Neural cell (in vitro differentiated cells): ENCODE data around the gene CACNA1A.

Experiments
- RAD21 ChIP-seq: fragments of 450-650 bp; conservative IDR thresholded peaks from 2 replicates; pipeline ENCODE4 v1.6.1; 2014; ENCODE audit warnings: antibody characterized with exemption, mild to moderate bottlenecking, moderate library complexity
- TF ChIP-seq, protein P1 (sequence below): fragments of 450-650 bp; IDR thresholded peaks from 2 replicates; pipeline ENCODE4 v1.5.1; 2014; ENCODE audit warnings: antibody characterized with exemption, mild to moderate bottlenecking, moderate library complexity; ENCODE audit not compliant: poor library complexity, severe bottlenecking
- TF ChIP-seq, protein P2 (sequence below): IDR thresholded peaks from 2 replicates; pipeline ENCODE4 v1.6.1; 2012; ENCODE audit warnings: borderline replicate concordance

DNA sequence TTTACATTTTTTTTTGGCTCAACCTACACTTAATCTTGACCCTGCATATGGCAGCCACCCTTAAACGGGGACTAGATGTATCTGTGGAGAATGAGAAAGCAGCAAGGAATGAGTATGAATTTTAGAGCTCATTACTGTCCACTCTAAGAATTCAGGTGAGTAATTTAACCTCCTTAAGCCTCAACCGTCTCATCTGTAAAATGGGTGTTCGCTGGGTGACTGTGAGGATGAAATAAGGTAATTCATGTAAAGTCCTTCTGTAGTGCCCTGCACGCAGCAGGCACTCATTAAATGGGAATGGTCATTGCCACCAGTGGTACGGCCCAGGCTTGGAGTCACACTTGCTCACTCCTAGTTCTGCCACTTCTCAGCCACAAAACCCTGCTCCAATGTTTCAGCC is 135.3 kb downstream of the CACNA1A start:
- TF ChIP-seq, protein P1, sequence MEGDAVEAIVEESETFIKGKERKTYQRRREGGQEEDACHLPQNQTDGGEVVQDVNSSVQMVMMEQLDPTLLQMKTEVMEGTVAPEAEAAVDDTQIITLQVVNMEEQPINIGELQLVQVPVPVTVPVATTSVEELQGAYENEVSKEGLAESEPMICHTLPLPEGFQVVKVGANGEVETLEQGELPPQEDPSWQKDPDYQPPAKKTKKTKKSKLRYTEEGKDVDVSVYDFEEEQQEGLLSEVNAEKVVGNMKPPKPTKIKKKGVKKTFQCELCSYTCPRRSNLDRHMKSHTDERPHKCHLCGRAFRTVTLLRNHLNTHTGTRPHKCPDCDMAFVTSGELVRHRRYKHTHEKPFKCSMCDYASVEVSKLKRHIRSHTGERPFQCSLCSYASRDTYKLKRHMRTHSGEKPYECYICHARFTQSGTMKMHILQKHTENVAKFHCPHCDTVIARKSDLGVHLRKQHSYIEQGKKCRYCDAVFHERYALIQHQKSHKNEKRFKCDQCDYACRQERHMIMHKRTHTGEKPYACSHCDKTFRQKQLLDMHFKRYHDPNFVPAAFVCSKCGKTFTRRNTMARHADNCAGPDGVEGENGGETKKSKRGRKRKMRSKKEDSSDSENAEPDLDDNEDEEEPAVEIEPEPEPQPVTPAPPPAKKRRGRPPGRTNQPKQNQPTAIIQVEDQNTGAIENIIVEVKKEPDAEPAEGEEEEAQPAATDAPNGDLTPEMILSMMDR = no peak
- TF ChIP-seq, protein P2, sequence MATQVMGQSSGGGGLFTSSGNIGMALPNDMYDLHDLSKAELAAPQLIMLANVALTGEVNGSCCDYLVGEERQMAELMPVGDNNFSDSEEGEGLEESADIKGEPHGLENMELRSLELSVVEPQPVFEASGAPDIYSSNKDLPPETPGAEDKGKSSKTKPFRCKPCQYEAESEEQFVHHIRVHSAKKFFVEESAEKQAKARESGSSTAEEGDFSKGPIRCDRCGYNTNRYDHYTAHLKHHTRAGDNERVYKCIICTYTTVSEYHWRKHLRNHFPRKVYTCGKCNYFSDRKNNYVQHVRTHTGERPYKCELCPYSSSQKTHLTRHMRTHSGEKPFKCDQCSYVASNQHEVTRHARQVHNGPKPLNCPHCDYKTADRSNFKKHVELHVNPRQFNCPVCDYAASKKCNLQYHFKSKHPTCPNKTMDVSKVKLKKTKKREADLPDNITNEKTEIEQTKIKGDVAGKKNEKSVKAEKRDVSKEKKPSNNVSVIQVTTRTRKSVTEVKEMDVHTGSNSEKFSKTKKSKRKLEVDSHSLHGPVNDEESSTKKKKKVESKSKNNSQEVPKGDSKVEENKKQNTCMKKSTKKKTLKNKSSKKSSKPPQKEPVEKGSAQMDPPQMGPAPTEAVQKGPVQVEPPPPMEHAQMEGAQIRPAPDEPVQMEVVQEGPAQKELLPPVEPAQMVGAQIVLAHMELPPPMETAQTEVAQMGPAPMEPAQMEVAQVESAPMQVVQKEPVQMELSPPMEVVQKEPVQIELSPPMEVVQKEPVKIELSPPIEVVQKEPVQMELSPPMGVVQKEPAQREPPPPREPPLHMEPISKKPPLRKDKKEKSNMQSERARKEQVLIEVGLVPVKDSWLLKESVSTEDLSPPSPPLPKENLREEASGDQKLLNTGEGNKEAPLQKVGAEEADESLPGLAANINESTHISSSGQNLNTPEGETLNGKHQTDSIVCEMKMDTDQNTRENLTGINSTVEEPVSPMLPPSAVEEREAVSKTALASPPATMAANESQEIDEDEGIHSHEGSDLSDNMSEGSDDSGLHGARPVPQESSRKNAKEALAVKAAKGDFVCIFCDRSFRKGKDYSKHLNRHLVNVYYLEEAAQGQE = no peak
- TF ChIP-seq RAD21 = no peak
